T-cell (primary cell): ENCODE results near the gene ADAM10. TPM values are rescaled to one million over a fixed set of nuclear protein-coding genes. Genes with fewer than 3 reads are reported as not detected.

Source experiments
- ATAC-seq, 4 experiments: fragments of 200-7000 bp in 3 of 4; fragments of 150-1000 bp in 1 of 4; cut with Tn5 transposase; replicated peaks in 1 of 4; 1 replicate in 3 of 4; 2 replicates in 1 of 4; pipeline ENCODE4 v1.10.0; 2021; ENCODE audit warnings: moderate library complexity in 3 of 4, mild to moderate bottlenecking in 2 of 4, moderate number of reproducible peaks in 1 of 4
- CTCF ChIA-PET, 2 donors: fragments of 300-600 bp; sonication (Branson Sonifier 250); formaldehyde crosslinking; loops; one replicate each; lab custom pipeline; 2022; ENCODE audit warnings: antibody characterized with exemption in 2 of 2; lab: Charles Lee
- POLR2A ChIA-PET, 2 donors: fragments of 300-600 bp; sonication (Branson Sonifier 250); formaldehyde crosslinking; loops; one replicate each; lab custom pipeline; 2022; ENCODE audit warnings: antibody characterized with exemption in 2 of 2; lab: Charles Lee
- DNase-seq, 35 experiments: peaks; one replicate each; pipeline versions ENCODE4 v3.0.0 to v3.0.0-alpha.2; 2013 to 2023
- H3K27ac ChIP-seq: one replicate; pipeline ENCODE4 v1.5.1; 2013; ENCODE audit warnings: low read length
- H3K27me3 ChIP-seq, 2 experiments: replicated peaks in 1 of 2; 1 replicate in 1 of 2; 2 replicates in 1 of 2; pipeline versions ENCODE4 v1.6.1 to v1.7.0; 2013; ENCODE audit warnings: low read length in 1 of 2, mixed read lengths in 1 of 2; ENCODE audit not compliant: control insufficient read depth in 2 of 2, insufficient read depth in 2 of 2; ENCODE audit errors: extremely low read depth in 1 of 2
- H3K36me3 ChIP-seq, 2 donors: 1 replicate in 1 of 2; 2 replicates in 1 of 2; pipeline versions ENCODE4 v1.6.1 to v1.7.0; 2013; ENCODE audit warnings: low read length in 1 of 2; ENCODE audit not compliant: control insufficient read depth in 2 of 2, insufficient read depth in 1 of 2; ENCODE audit errors: extremely low read depth in 1 of 2
- H3K4me1 ChIP-seq, 2 experiments: 1 replicate in 1 of 2; 2 replicates in 1 of 2; pipeline versions ENCODE4 v1.6.1 to v1.7.0; 2013; ENCODE audit warnings: low read length in 2 of 2, mixed read lengths in 1 of 2; ENCODE audit not compliant: insufficient read depth in 2 of 2, control insufficient read depth in 1 of 2; ENCODE audit errors: extremely low read depth in 1 of 2
- H3K4me3 ChIP-seq, 2 donors: 1 replicate in 1 of 2; 2 replicates in 1 of 2; pipeline versions ENCODE4 v1.5.1 to v1.7.0; 2013; ENCODE audit warnings: mild to moderate bottlenecking in 2 of 2, low read length in 1 of 2, moderate library complexity in 1 of 2; ENCODE audit not compliant: control insufficient read depth in 1 of 2; ENCODE audit errors: extremely low read depth in 1 of 2
- H3K9me3 ChIP-seq: 2 replicates; pipeline ENCODE4 v1.7.0; 2013
- H3K27ac Mint-ChIP-seq, 2 donors: one replicate each; pipeline ENCODE4 v1.8.0; 2020 to 2021; ENCODE audit warnings: mild to moderate bottlenecking in 2 of 2, mixed read lengths in 2 of 2
- H3K27me3 Mint-ChIP-seq, 2 donors: one replicate each; pipeline ENCODE4 v1.8.0; 2021 to 2022; ENCODE audit warnings: mixed read lengths in 2 of 2
- H3K36me3 Mint-ChIP-seq: one replicate; pipeline ENCODE4 v1.8.0; 2021; ENCODE audit warnings: mixed read lengths
- H3K4me1 Mint-ChIP-seq, 3 donors: one replicate each; pipeline ENCODE4 v1.8.0; 2020 to 2022; ENCODE audit warnings: mixed read lengths in 3 of 3, mild to moderate bottlenecking in 1 of 3
- H3K4me3 Mint-ChIP-seq, 3 donors: one replicate each; pipeline ENCODE4 v1.8.0; 2020 to 2022; ENCODE audit warnings: mild to moderate bottlenecking in 3 of 3, mixed read lengths in 3 of 3, moderate library complexity in 3 of 3
- H3K9me3 Mint-ChIP-seq, 3 donors: one replicate each; pipeline ENCODE4 v1.8.0; 2020 to 2022; ENCODE audit warnings: mixed read lengths in 3 of 3
- WGBS: methylation state at CpG from one replicate; pipeline ENCODE4 v1.1.5; 2013; ENCODE audit warnings: missing lambda C conversion rate; ENCODE audit not compliant: insufficient coverage; 5-methylcytosine and 5-hydroxymethylcytosine counted together
- total RNA-seq, 35 experiments: library from RNA in 6 of 35; stranded (reverse) in 6 of 35; fragments of 120-200 nt in 1 of 35; gene quantifications; one replicate each; pipeline versions ENCODE4 v1.2.1 to v1.2.4 and lab custom pipeline; 2013 to 2026

The ADAM10 gene
- total RNA-seq, 5 donors from 2014 or later (not counting 1 experiment from before 2014, with no cell fraction given), result 99.5 to 146 (median 113) TPM

GRCh38 chr15:58568157-58568571 is 181.3 kb downstream of the ADAM10 start:
- no peaks in the 10 kb centered on the region for H3K9me3 ChIP-seq
- peaks cover 0 to 4% of the 10 kb centered on the region in 2 experiments for H3K4me1 ChIP-seq
- peaks cover 0 to 3% of the 10 kb centered on the region in 2 donors for H3K36me3 ChIP-seq
- DNase-seq, result no peak
- Mint-ChIP-seq H3K4me3 (no peak overlapping the region), H3K36me3 (no peaks in the 10 kb centered on the region), H3K4me1 (peaks cover 9 to 14% (median 11%) of the 10 kb centered on the region in 3 donors), H3K27ac (peak overlapping the region; percentile 11 to 67), H3K9me3 (peaks cover 0 to 5% (median 0%) of the 10 kb centered on the region in 3 donors), H3K27me3 (no peaks in the 10 kb centered on the region)
- no peak overlapping the region for H3K4me3 ChIP-seq
- peak overlapping the region; percentile 34 for H3K27ac ChIP-seq
- ChIA-PET CTCF (no interaction called here), POLR2A (no interaction called here)
- peak in 2 of 4 experiments; percentile 23 to 24 for ATAC-seq
- WGBS, result 29% methylated on average over 1 of the region's 2 CpGs
- H3K27me3 ChIP-seq, result no peaks in the 10 kb centered on the region

DNA sequence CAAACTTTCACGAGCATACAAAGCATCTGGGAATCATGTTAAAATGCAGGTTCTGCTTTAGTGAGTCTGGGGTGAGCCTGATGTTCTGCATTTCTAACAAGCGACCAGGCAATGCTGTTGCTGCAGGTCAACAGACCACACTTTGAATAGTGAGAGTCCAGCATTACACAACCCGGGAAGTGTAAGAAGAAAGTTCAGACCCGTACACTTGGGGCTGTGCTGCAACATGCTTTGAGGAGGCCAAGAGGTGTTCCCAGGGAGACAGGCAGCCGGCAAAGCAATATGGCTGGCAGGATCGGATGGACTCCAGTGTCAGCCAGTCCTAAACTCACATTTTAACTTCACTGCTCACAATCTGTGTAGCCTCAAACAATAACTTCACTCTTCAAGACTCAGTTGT is 183.5 kb downstream of the ADAM10 start:
- Mint-ChIP-seq H3K4me3 (no peak overlapping the region), H3K9me3 (peaks cover 0 to 5% (median 0%) of the 10 kb centered on the region in 3 donors), H3K36me3 (no peaks in the 10 kb centered on the region), H3K27ac (no peak overlapping the region), H3K4me1 (peaks cover 9 to 14% (median 11%) of the 10 kb centered on the region in 3 donors), H3K27me3 (no peaks in the 10 kb centered on the region)
- Histone ChIP-seq H3K36me3 (peaks cover 0 to 3% of the 10 kb centered on the region in 2 donors), H3K9me3 (no peaks in the 10 kb centered on the region), H3K4me3 (no peak overlapping the region), H3K4me1 (peaks cover 0 to 4% of the 10 kb centered on the region in 2 experiments), H3K27me3 (no peaks in the 10 kb centered on the region), H3K27ac (no peak overlapping the region)
- no peak for ATAC-seq
- ChIA-PET POLR2A (no interaction called here), CTCF (no interaction called here)
- DNase-seq, result no peak
- 92% methylated on average over 6 of the region's 6 CpGs for WGBS

DNA sequence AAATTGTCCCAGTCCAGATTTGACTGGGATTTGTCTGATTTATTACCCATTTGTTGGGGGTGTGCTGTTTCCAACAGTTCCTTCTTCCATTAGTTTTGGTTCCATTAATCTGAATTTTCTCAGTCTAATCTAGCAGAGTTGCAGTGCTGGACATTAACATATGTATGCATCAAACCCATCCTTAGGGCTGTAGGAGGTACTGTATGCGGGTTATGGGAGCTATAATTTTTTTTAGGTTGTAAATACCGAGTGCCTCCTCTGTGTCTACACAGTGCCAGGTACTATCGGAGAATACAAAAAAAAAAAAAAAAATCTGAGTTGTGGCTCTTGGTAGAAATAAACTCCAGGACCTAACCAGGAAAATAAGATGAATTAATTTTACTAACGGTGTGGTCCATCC is 183.9 kb downstream of the ADAM10 start:
- CTCF ChIA-PET, result interaction anchor here in 1 of 2 donors (0.6 kb wide), 1 partner anchor 11 kb away, joined by 3 read pairs; no protein-coding TSS in a partner anchor
- H3K27ac Mint-ChIP-seq, result no peak overlapping the region
- no peak overlapping the region for H3K4me3 Mint-ChIP-seq
- H3K36me3 Mint-ChIP-seq, result no peaks in the 10 kb centered on the region
- Histone ChIP-seq H3K27me3 (no peaks in the 10 kb centered on the region), H3K4me1 (peaks cover 0 to 4% of the 10 kb centered on the region in 2 experiments), H3K4me3 (no peak overlapping the region), H3K36me3 (peaks cover 0 to 3% of the 10 kb centered on the region in 2 donors), H3K9me3 (no peaks in the 10 kb centered on the region), H3K27ac (no peak overlapping the region)
- POLR2A ChIA-PET, result no interaction called here
- no peaks in the 10 kb centered on the region for H3K27me3 Mint-ChIP-seq
- peaks cover 9 to 14% (median 11%) of the 10 kb centered on the region in 3 donors for H3K4me1 Mint-ChIP-seq
- peaks cover 0 to 5% (median 0%) of the 10 kb centered on the region in 3 donors for H3K9me3 Mint-ChIP-seq
- WGBS, result no CpG with 5 or more reads among the region's 4 CpGs
- ATAC-seq (no peak), DNase-seq (no peak)

GRCh38 chr15:58564981-58565380 is 184.5 kb downstream of the ADAM10 start:
- no peak for DNase-seq
- H3K36me3 Mint-ChIP-seq, result no peaks in the 10 kb centered on the region
- ChIA-PET CTCF (interaction anchor here in 1 of 2 donors (0.6 kb wide), 1 partner anchor 12 kb away, joined by 3 read pairs; no protein-coding TSS in a partner anchor), POLR2A (no interaction called here)
- H3K9me3 Mint-ChIP-seq, result no peaks in the 10 kb centered on the region
- no peaks in the 10 kb centered on the region for H3K27me3 Mint-ChIP-seq
- ATAC-seq, result no peak
- Histone ChIP-seq H3K27ac (no peak overlapping the region), H3K4me3 (no peak overlapping the region), H3K27me3 (no peaks in the 10 kb centered on the region), H3K36me3 (peaks cover 0 to 3% of the 10 kb centered on the region in 2 donors), H3K9me3 (no peaks in the 10 kb centered on the region), H3K4me1 (peaks cover 0 to 4% of the 10 kb centered on the region in 2 experiments)
- peaks cover 9 to 14% (median 11%) of the 10 kb centered on the region in 3 donors for H3K4me1 Mint-ChIP-seq
- WGBS, result 95% methylated on average over 5 of the region's 6 CpGs
- H3K27ac Mint-ChIP-seq, result no peak overlapping the region
- no peak overlapping the region for H3K4me3 Mint-ChIP-seq

DNA sequence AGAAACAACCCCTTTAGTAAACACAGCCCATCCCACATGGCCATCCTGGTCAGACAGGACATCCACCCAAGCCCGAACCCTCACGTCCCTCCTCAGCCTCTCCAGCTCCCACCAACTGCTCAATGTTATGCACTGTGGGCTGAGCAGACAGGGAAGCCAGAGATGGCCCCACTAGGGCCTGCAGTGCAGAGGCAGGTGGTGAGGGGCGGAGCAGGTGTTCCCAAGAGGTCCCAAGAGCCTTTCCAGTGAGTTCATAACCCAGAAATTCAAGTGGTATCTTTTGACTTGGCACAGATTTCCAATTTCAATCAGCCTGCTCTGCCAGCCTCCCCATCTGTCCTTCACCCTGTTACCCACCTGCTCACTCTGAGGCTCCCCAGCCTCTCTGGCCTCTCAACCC is 187.4 kb downstream of the ADAM10 start:
- Histone ChIP-seq H3K4me1 (no peaks in the 10 kb centered on the region), H3K27me3 (no peaks in the 10 kb centered on the region), H3K4me3 (no peak overlapping the region), H3K27ac (no peak overlapping the region), H3K9me3 (no peaks in the 10 kb centered on the region), H3K36me3 (peaks cover 0 to 3% of the 10 kb centered on the region in 2 donors)
- no peak overlapping the region for H3K4me3 Mint-ChIP-seq
- H3K27me3 Mint-ChIP-seq, result no peaks in the 10 kb centered on the region
- DNase-seq (no peak), ATAC-seq (no peak)
- 94% methylated on average over 3 of the region's 3 CpGs for WGBS
- H3K27ac Mint-ChIP-seq, result no peak overlapping the region
- POLR2A ChIA-PET, result no interaction called here
- H3K9me3 Mint-ChIP-seq, result no peaks in the 10 kb centered on the region
- CTCF ChIA-PET, result interaction anchor here in 1 of 2 donors (0.6 kb wide), 1 partner anchor 205 kb away, joined by 5 read pairs; no protein-coding TSS in a partner anchor
- H3K36me3 Mint-ChIP-seq, result no peaks in the 10 kb centered on the region
- no peaks in the 10 kb centered on the region for H3K4me1 Mint-ChIP-seq

DNA sequence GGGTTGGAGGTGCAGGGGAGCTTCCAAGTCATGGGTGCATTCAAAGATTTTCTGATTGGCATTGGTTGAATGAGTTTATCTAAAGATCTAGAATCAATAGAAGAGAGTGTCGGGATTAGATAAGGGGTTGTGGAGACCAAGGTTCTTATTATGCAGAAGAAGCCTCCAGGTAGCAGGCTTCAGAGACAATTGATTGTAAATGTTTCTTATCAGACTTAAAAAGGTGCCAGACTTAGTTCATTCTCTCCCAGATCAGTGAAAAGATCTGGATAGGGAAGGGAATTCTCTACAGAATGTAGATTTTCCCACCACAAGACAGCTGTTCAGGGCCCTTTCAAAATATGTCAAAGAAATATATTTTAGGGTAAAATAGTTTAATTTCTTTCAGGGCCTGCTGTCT is 188.2 kb downstream of the ADAM10 start:
- CTCF ChIA-PET, result no interaction called here
- Histone ChIP-seq H3K27me3 (no peaks in the 10 kb centered on the region), H3K4me1 (no peaks in the 10 kb centered on the region), H3K36me3 (peaks cover 0 to 3% of the 10 kb centered on the region in 2 donors), H3K4me3 (no peak overlapping the region), H3K9me3 (no peaks in the 10 kb centered on the region), H3K27ac (no peak overlapping the region)
- DNase-seq (no peak), ATAC-seq (no peak)
- no peaks in the 10 kb centered on the region for H3K27me3 Mint-ChIP-seq
- no CpG with 5 or more reads among the region's 1 CpG for WGBS
- POLR2A ChIA-PET, result no interaction called here
- no peaks in the 10 kb centered on the region for H3K4me1 Mint-ChIP-seq
- H3K36me3 Mint-ChIP-seq, result no peaks in the 10 kb centered on the region
- H3K27ac Mint-ChIP-seq, result no peak overlapping the region
- no peaks in the 10 kb centered on the region for H3K9me3 Mint-ChIP-seq
- H3K4me3 Mint-ChIP-seq, result no peak overlapping the region
